Activated T-helper 17 cell treated with anti-CD3 and anti-CD28 coated beads, Interleukin-2, amount 50 U/mL, for 72 hours (primary cell): ENCODE measurements around the gene BAIAP2. TPM values are rescaled to one million over a fixed set of nuclear protein-coding genes. Genes with fewer than 3 reads are reported as not detected.

ENCODE experiments used
- ATAC-seq: fragments of 150-1000 bp; cut with Tn5 transposase; replicated peaks from 2 replicates; pipeline ENCODE4 v1.10.0; 2021; ENCODE audit warnings: mild to moderate bottlenecking, moderate library complexity
- H3K27ac Mint-ChIP-seq: one replicate; pipeline ENCODE4 v1.8.0; 2022; ENCODE audit warnings: mixed read lengths
- H3K27me3 Mint-ChIP-seq: one replicate; pipeline ENCODE4 v1.8.0; 2022; ENCODE audit warnings: mixed read lengths
- H3K36me3 Mint-ChIP-seq: one replicate; pipeline ENCODE4 v1.8.0; 2022; ENCODE audit warnings: low read depth, mild to moderate bottlenecking, mixed read lengths
- H3K4me1 Mint-ChIP-seq: one replicate; pipeline ENCODE4 v1.8.0; 2022; ENCODE audit warnings: mixed read lengths
- H3K4me3 Mint-ChIP-seq: one replicate; pipeline ENCODE4 v1.8.0; 2022; ENCODE audit warnings: mild to moderate bottlenecking, mixed read lengths
- H3K9me3 Mint-ChIP-seq: one replicate; pipeline ENCODE4 v1.8.0; 2022; ENCODE audit warnings: mixed read lengths
- total RNA-seq, 2 donors: library from RNA; stranded (reverse); gene quantifications; one replicate each; pipeline ENCODE4 v1.2.3, GENCODE V29; 2022

The BAIAP2 gene
- total RNA-seq, 2 donors from 2014 or later: 4.6 to 4.8 TPM

GRCh38 chr17:81124377-81124776 lies 89.4 kb downstream of the BAIAP2 start:
- no peak for ATAC-seq

GRCh38 chr17:81125573-81126081 lies 90.7 kb downstream of the BAIAP2 start:
- Mint-ChIP-seq H3K4me1 (no peaks in the 10 kb centered on the region), H3K27me3 (no peaks in the 10 kb centered on the region), H3K4me3 (no peak overlapping the region), H3K36me3 (no peaks in the 10 kb centered on the region), H3K27ac (no peak overlapping the region), H3K9me3 (no peaks in the 10 kb centered on the region)
- no peak for ATAC-seq

More at GRCh38 chr17:81124377-81124776, 89.4 kb downstream of the BAIAP2 start:
- no peaks in the 10 kb centered on the region for H3K9me3 Mint-ChIP-seq
- no peaks in the 10 kb centered on the region for H3K4me1 Mint-ChIP-seq
- no peak overlapping the region for H3K4me3 Mint-ChIP-seq
- H3K27ac Mint-ChIP-seq: no peak overlapping the region
- no peaks in the 10 kb centered on the region for H3K36me3 Mint-ChIP-seq
- no peaks in the 10 kb centered on the region for H3K27me3 Mint-ChIP-seq

GRCh38 chr17:81126281-81127132 lies 91.6 kb downstream of the BAIAP2 start:
- Mint-ChIP-seq H3K27ac (no peak overlapping the region), H3K4me3 (no peak overlapping the region), H3K4me1 (no peaks in the 10 kb centered on the region), H3K36me3 (no peaks in the 10 kb centered on the region), H3K27me3 (no peaks in the 10 kb centered on the region), H3K9me3 (no peaks in the 10 kb centered on the region)
- no peak for ATAC-seq

- Mint-ChIP-seq H3K9me3 (no peaks in the 10 kb centered on the region), H3K4me1 (no peaks in the 10 kb centered on the region), H3K4me3 (no peak overlapping the region), H3K27me3 (no peaks in the 10 kb centered on the region), H3K27ac (no peak overlapping the region), H3K36me3 (no peaks in the 10 kb centered on the region)
- ATAC-seq: no peak
These were observed 92.1 kb downstream of the BAIAP2 start for GRCh38 chr17:81127133-81127455.

GRCh38 chr17:81127526-81128177 lies 92.7 kb downstream of the BAIAP2 start:
- Mint-ChIP-seq H3K36me3 (no peaks in the 10 kb centered on the region), H3K9me3 (no peaks in the 10 kb centered on the region), H3K27ac (no peak overlapping the region), H3K4me1 (no peaks in the 10 kb centered on the region), H3K27me3 (no peaks in the 10 kb centered on the region), H3K4me3 (no peak overlapping the region)
- no peak for ATAC-seq

- H3K27me3 Mint-ChIP-seq: no peaks in the 10 kb centered on the region
- H3K4me1 Mint-ChIP-seq: no peaks in the 10 kb centered on the region
- no peak for ATAC-seq
- no peaks in the 10 kb centered on the region for H3K9me3 Mint-ChIP-seq
- H3K27ac Mint-ChIP-seq: no peak overlapping the region
- H3K4me3 Mint-ChIP-seq: no peak overlapping the region
- H3K36me3 Mint-ChIP-seq: no peaks in the 10 kb centered on the region
These were observed 93.4 kb downstream of the BAIAP2 start for GRCh38 chr17:81128338-81128737.

- Mint-ChIP-seq H3K4me3 (no peak overlapping the region), H3K9me3 (no peaks in the 10 kb centered on the region), H3K4me1 (no peaks in the 10 kb centered on the region), H3K27ac (no peak overlapping the region), H3K36me3 (no peaks in the 10 kb centered on the region), H3K27me3 (no peaks in the 10 kb centered on the region)
- ATAC-seq: no peak
These were observed 93.8 kb downstream of the BAIAP2 start for GRCh38 chr17:81128774-81129173.

- H3K27me3 Mint-ChIP-seq: no peaks in the 10 kb centered on the region
- H3K4me3 Mint-ChIP-seq: no peak overlapping the region
- no peaks in the 10 kb centered on the region for H3K36me3 Mint-ChIP-seq
- no peaks in the 10 kb centered on the region for H3K4me1 Mint-ChIP-seq
- ATAC-seq: no peak
- H3K9me3 Mint-ChIP-seq: no peaks in the 10 kb centered on the region
- H3K27ac Mint-ChIP-seq: no peak overlapping the region
These were observed 94.3 kb downstream of the BAIAP2 start for GRCh38 chr17:81129289-81129688.

- no peaks in the 10 kb centered on the region for H3K9me3 Mint-ChIP-seq
- H3K4me3 Mint-ChIP-seq: no peak overlapping the region
- H3K4me1 Mint-ChIP-seq: no peaks in the 10 kb centered on the region
- H3K27ac Mint-ChIP-seq: no peak overlapping the region
- no peak for ATAC-seq
- H3K36me3 Mint-ChIP-seq: no peaks in the 10 kb centered on the region
- H3K27me3 Mint-ChIP-seq: no peaks in the 10 kb centered on the region
These were observed 94.9 kb downstream of the BAIAP2 start for GRCh38 chr17:81129711-81130367.

- Mint-ChIP-seq H3K4me3 (no peak overlapping the region), H3K9me3 (no peaks in the 10 kb centered on the region), H3K4me1 (no peaks in the 10 kb centered on the region), H3K27me3 (no peaks in the 10 kb centered on the region), H3K36me3 (no peaks in the 10 kb centered on the region), H3K27ac (no peak overlapping the region)
- no peak for ATAC-seq
These were observed 95.7 kb downstream of the BAIAP2 start for GRCh38 chr17:81130385-81131361.

- no peak for ATAC-seq
- no peaks in the 10 kb centered on the region for H3K27me3 Mint-ChIP-seq
- no peaks in the 10 kb centered on the region for H3K9me3 Mint-ChIP-seq
- no peak overlapping the region for H3K4me3 Mint-ChIP-seq
- no peaks in the 10 kb centered on the region for H3K4me1 Mint-ChIP-seq
- no peaks in the 10 kb centered on the region for H3K36me3 Mint-ChIP-seq
- no peak overlapping the region for H3K27ac Mint-ChIP-seq
These were observed 96.7 kb downstream of the BAIAP2 start for GRCh38 chr17:81131486-81132196.

GRCh38 chr17:81132197-81132540 lies 97.2 kb downstream of the BAIAP2 start:
- ATAC-seq: no peak
- Mint-ChIP-seq H3K9me3 (no peaks in the 10 kb centered on the region), H3K36me3 (no peaks in the 10 kb centered on the region), H3K27ac (no peak overlapping the region), H3K4me3 (no peak overlapping the region), H3K27me3 (no peaks in the 10 kb centered on the region), H3K4me1 (no peaks in the 10 kb centered on the region)

- H3K27ac Mint-ChIP-seq: no peak overlapping the region
- H3K9me3 Mint-ChIP-seq: no peaks in the 10 kb centered on the region
- H3K27me3 Mint-ChIP-seq: no peaks in the 10 kb centered on the region
- no peak for ATAC-seq
- peaks cover 1% of the 10 kb centered on the region for H3K4me1 Mint-ChIP-seq
- H3K36me3 Mint-ChIP-seq: no peaks in the 10 kb centered on the region
- H3K4me3 Mint-ChIP-seq: no peak overlapping the region
These were observed 98.1 kb downstream of the BAIAP2 start for GRCh38 chr17:81132770-81133723.
